ENCODE data around the gene MRPS24.

Gene MRPS24

GRCh38 chr7:43868181-43868580 lies 1.1 kb downstream of the MRPS24 start:
- H3K36me3 ChIP-seq = peaks cover 28% of the 10 kb centered on the region
- peak overlapping the region; percentile 92 for H3K4me2 ChIP-seq
- H3K4me1 ChIP-seq = peaks cover 34% of the 10 kb centered on the region
- no peak for TF ChIP-seq Cebpa-rat (IDR thresholded peaks at IDR 0.05)
- H3K27ac ChIP-seq = no peak overlapping the region
- H3K4me3 ChIP-seq = peak overlapping the region; percentile 78
- no peaks in the 10 kb centered on the region for H3K27me3 ChIP-seq
- no peaks in the 10 kb centered on the region for H3K9me3 ChIP-seq
- peak overlapping the region; percentile 82; the same call in 1 of the 2 replicates for H3K9ac ChIP-seq
- no peaks in the 10 kb centered on the region for H4K20me1 ChIP-seq

- no peak for TF ChIP-seq Cebpa-rat (IDR thresholded peaks at IDR 0.05)
- H3K36me3 ChIP-seq = peaks cover 28% of the 10 kb centered on the region
- peaks cover 3% of the 10 kb centered on the region; the same call in 1 of the 2 replicates for H3K9me3 ChIP-seq
- H3K4me1 ChIP-seq = peaks cover 18% of the 10 kb centered on the region
- H3K4me2 ChIP-seq = no peak overlapping the region
- H4K20me1 ChIP-seq = no peaks in the 10 kb centered on the region
- H3K9ac ChIP-seq = no peak overlapping the region
- no peak overlapping the region for H3K27ac ChIP-seq
- no peaks in the 10 kb centered on the region for H3K27me3 ChIP-seq
- no peak overlapping the region for H3K4me3 ChIP-seq
Measured at GRCh38 chr7:43865277-43865676, 4.0 kb downstream of the MRPS24 start.

- peaks cover 11% of the 10 kb centered on the region for H3K4me1 ChIP-seq
- no peak for TF ChIP-seq Cebpa-rat (IDR thresholded peaks at IDR 0.05)
- H3K27me3 ChIP-seq = no peaks in the 10 kb centered on the region
- no peak overlapping the region for H3K4me2 ChIP-seq
- H3K36me3 ChIP-seq = peaks cover 28% of the 10 kb centered on the region
- H3K9me3 ChIP-seq = peaks cover 14% of the 10 kb centered on the region
- H4K20me1 ChIP-seq = no peaks in the 10 kb centered on the region
- no peak overlapping the region for H3K4me3 ChIP-seq
- no peak overlapping the region for H3K27ac ChIP-seq
- no peak overlapping the region for H3K9ac ChIP-seq
Measured at GRCh38 chr7:43864126-43864525, 5.2 kb downstream of the MRPS24 start.

- H3K4me1 ChIP-seq = no peaks in the 10 kb centered on the region
- H3K27me3 ChIP-seq = no peaks in the 10 kb centered on the region
- no peaks in the 10 kb centered on the region for H3K36me3 ChIP-seq
- no peak overlapping the region for H3K9ac ChIP-seq
- H3K9me3 ChIP-seq = peaks cover 28% of the 10 kb centered on the region
- no peak overlapping the region for H3K4me2 ChIP-seq
- H4K20me1 ChIP-seq = no peaks in the 10 kb centered on the region
- H3K4me3 ChIP-seq = no peak overlapping the region
- TF ChIP-seq Cebpa-rat (IDR thresholded peaks at IDR 0.05) = no peak
- H3K27ac ChIP-seq = no peak overlapping the region
Measured at GRCh38 chr7:43856996-43857395, 12.3 kb downstream of the MRPS24 start.

- Histone ChIP-seq H3K4me1 (no peaks in the 10 kb centered on the region), H3K36me3 (no peaks in the 10 kb centered on the region), H3K27me3 (no peaks in the 10 kb centered on the region), H3K4me3 (no peak overlapping the region), H3K9ac (no peak overlapping the region), H4K20me1 (no peaks in the 10 kb centered on the region), H3K9me3 (peaks cover 35% of the 10 kb centered on the region), H3K4me2 (no peak overlapping the region), H3K27ac (no peak overlapping the region)
- TF ChIP-seq Cebpa-rat (IDR thresholded peaks at IDR 0.05) = no peak
Measured at GRCh38 chr7:43856316-43856715, 13.0 kb downstream of the MRPS24 start.

- Histone ChIP-seq H3K4me1 (peaks cover 8% of the 10 kb centered on the region), H3K4me3 (no peak overlapping the region), H3K27me3 (no peaks in the 10 kb centered on the region), H4K20me1 (no peaks in the 10 kb centered on the region), H3K36me3 (no peaks in the 10 kb centered on the region), H3K4me2 (no peak overlapping the region), H3K9ac (no peak overlapping the region), H3K27ac (no peak overlapping the region), H3K9me3 (peaks cover 32% of the 10 kb centered on the region)
- TF ChIP-seq Cebpa-rat (IDR thresholded peaks at IDR 0.05) = no peak
Measured at GRCh38 chr7:43855176-43855575, 14.1 kb downstream of the MRPS24 start.

GRCh38 chr7:43851805-43852204 lies 17.5 kb downstream of the MRPS24 start:
- no peaks in the 10 kb centered on the region for H3K27me3 ChIP-seq
- H3K36me3 ChIP-seq = no peaks in the 10 kb centered on the region
- no peak for TF ChIP-seq Cebpa-rat (IDR thresholded peaks at IDR 0.05)
- H3K9ac ChIP-seq = no peak overlapping the region
- no peak overlapping the region for H3K4me2 ChIP-seq
- H3K9me3 ChIP-seq = peaks cover 14% of the 10 kb centered on the region
- peaks cover 12% of the 10 kb centered on the region for H3K4me1 ChIP-seq
- no peak overlapping the region for H3K4me3 ChIP-seq
- H4K20me1 ChIP-seq = no peaks in the 10 kb centered on the region
- H3K27ac ChIP-seq = no peak overlapping the region

- Histone ChIP-seq H3K9me3 (peaks cover 14% of the 10 kb centered on the region), H3K4me3 (no peak overlapping the region), H3K27ac (no peak overlapping the region), H3K4me1 (peaks cover 12% of the 10 kb centered on the region), H4K20me1 (no peaks in the 10 kb centered on the region), H3K27me3 (no peaks in the 10 kb centered on the region), H3K9ac (no peak overlapping the region), H3K36me3 (no peaks in the 10 kb centered on the region), H3K4me2 (peak overlapping the region; percentile 47)
- TF ChIP-seq Cebpa-rat (IDR thresholded peaks at IDR 0.05) = no peak
Measured at GRCh38 chr7:43850348-43851116, 18.8 kb downstream of the MRPS24 start.

GRCh38 chr7:43849047-43849446 lies 20.3 kb downstream of the MRPS24 start:
- Histone ChIP-seq H3K27me3 (no peaks in the 10 kb centered on the region), H3K9ac (no peak overlapping the region), H4K20me1 (no peaks in the 10 kb centered on the region), H3K4me1 (peaks cover 12% of the 10 kb centered on the region), H3K4me2 (no peak overlapping the region), H3K9me3 (peaks cover 14% of the 10 kb centered on the region), H3K4me3 (no peak overlapping the region), H3K27ac (no peak overlapping the region), H3K36me3 (no peaks in the 10 kb centered on the region)
- TF ChIP-seq Cebpa-rat (IDR thresholded peaks at IDR 0.05) = no peak

GRCh38 chr7:43847496-43847895 lies 21.8 kb downstream of the MRPS24 start:
- TF ChIP-seq Cebpa-rat (IDR thresholded peaks at IDR 0.05) = no peak

More at GRCh38 chr7:43847496-43847895, 21.8 kb downstream of the MRPS24 start:
- no peak overlapping the region for H3K9ac ChIP-seq
- H3K27ac ChIP-seq = no peak overlapping the region
- no peak overlapping the region for H3K4me3 ChIP-seq
- H4K20me1 ChIP-seq = no peaks in the 10 kb centered on the region
- peaks cover 12% of the 10 kb centered on the region for H3K4me1 ChIP-seq
- H3K27me3 ChIP-seq = no peaks in the 10 kb centered on the region
- H3K9me3 ChIP-seq = peaks cover 13% of the 10 kb centered on the region
- H3K4me2 ChIP-seq = no peak overlapping the region
- no peaks in the 10 kb centered on the region for H3K36me3 ChIP-seq
